H1 (cell line): ENCODE results near the gene UPF2. TPM values are rescaled to one million over a fixed set of nuclear protein-coding genes. Genes with fewer than 3 reads are reported as not detected.

Source experiments
- CTCF ChIA-PET: fragments of 300-600 bp; sonication (Branson Sonifier 250); formaldehyde crosslinking; loops from one replicate; lab custom pipeline; 2021; ENCODE audit not compliant: partially characterized antibody; lab: Charles Lee
- POLR2A ChIA-PET: fragments of 300-600 bp; sonication (Branson Sonifier 250); formaldehyde crosslinking; loops from one replicate; lab custom pipeline; 2021; ENCODE audit warnings: inconsistent platforms; ENCODE audit not compliant: partially characterized antibody; lab: Charles Lee
- DNase-seq, 2 experiments: peaks; one replicate each; pipeline versions ENCODE4 v3.0.0 to v3.0.0-alpha.2; 2010 to 2022; ENCODE audit warnings: low spot score in 2 of 2, low read depth in 1 of 2, mixed read lengths in 1 of 2
- FAIRE-seq: peaks from 2 replicates; lab custom pipeline; 2011; peaks lifted over from hg19 to GRCh38; lab: Jason Lieb, UNC
- H2AFZ ChIP-seq: 2 replicates; pipeline ENCODE4 v1.8.1; 2012; ENCODE audit warnings: low read length, inconsistent platforms
- H2AK5ac ChIP-seq: 2 replicates; pipeline ENCODE4 v1.6.1; 2013; ENCODE audit warnings: low read depth, low read length
- H2BK120ac ChIP-seq: replicated peaks from 2 replicates; pipeline ENCODE3; 2013; ENCODE audit warnings: low read depth, low read length, inconsistent platforms
- H2BK12ac ChIP-seq: 2 replicates; pipeline ENCODE4 v1.6.1; 2013; ENCODE audit warnings: low read depth, low read length
- H2BK15ac ChIP-seq: 2 replicates; pipeline ENCODE4 v1.6.1; 2013; ENCODE audit warnings: low read length
- H2BK20ac ChIP-seq: 2 replicates; pipeline ENCODE4 v1.6.1; 2013; ENCODE audit warnings: low read length
- H2BK5ac ChIP-seq: 2 replicates; pipeline ENCODE4 v1.6.1; 2013; ENCODE audit warnings: low read depth, low read length
- H3K14ac ChIP-seq: 2 replicates; pipeline ENCODE4 v1.6.1; 2013; ENCODE audit warnings: inconsistent platforms; ENCODE audit not compliant: insufficient read length
- H3K18ac ChIP-seq: 2 replicates; pipeline ENCODE4 v1.6.1; 2013; ENCODE audit warnings: low read length; ENCODE audit errors: extremely low read depth
- H3K23ac ChIP-seq: 2 replicates; pipeline ENCODE4 v1.6.1; 2013; ENCODE audit warnings: inconsistent platforms; ENCODE audit not compliant: insufficient read length
- H3K23me2 ChIP-seq: 2 replicates; pipeline ENCODE4 v1.6.1; 2013; ENCODE audit warnings: low read depth, low read length
- H3K27ac ChIP-seq: 2 replicates; pipeline ENCODE4 v1.6.1; 2011; ENCODE audit warnings: low read depth, low read length, inconsistent platforms
- H3K27me3 ChIP-seq, 4 experiments: replicated peaks in 1 of 4; 1 replicate in 1 of 4; 2 replicates in 3 of 4; pipeline versions ENCODE4 v1.6.1 to v1.8.1; 2011 to 2013; ENCODE audit warnings: low read length in 3 of 4, mild to moderate bottlenecking in 3 of 4, inconsistent platforms in 2 of 4, mixed read lengths in 2 of 4, moderate library complexity in 1 of 4; ENCODE audit not compliant: control insufficient read depth in 3 of 4, insufficient read depth in 3 of 4; ENCODE audit errors: extremely low read depth in 1 of 4
- H3K36me3 ChIP-seq, 4 experiments: 2 replicates each; pipeline versions ENCODE4 v1.6.1 to v1.8.1; 2011 to 2013; ENCODE audit warnings: mild to moderate bottlenecking in 4 of 4, low read length in 3 of 4, moderate library complexity in 2 of 4, control low read depth in 1 of 4, inconsistent platforms in 1 of 4; ENCODE audit not compliant: insufficient read depth in 4 of 4, control insufficient read depth in 2 of 4
- H3K4ac ChIP-seq: replicated peaks from 2 replicates; pipeline ENCODE3; 2013; ENCODE audit warnings: low read length, low read depth, mixed read lengths, inconsistent platforms; ENCODE audit not compliant: insufficient read length
- H3K4me1 ChIP-seq, 4 experiments: replicated peaks in 1 of 4; 1 replicate in 1 of 4; 2 replicates in 3 of 4; pipeline versions ENCODE4 v1.6.1 to v1.8.1; 2011 to 2013; ENCODE audit warnings: low read length in 3 of 4, inconsistent platforms in 2 of 4, mixed read lengths in 1 of 4; ENCODE audit not compliant: insufficient read depth in 4 of 4, control insufficient read depth in 3 of 4
- H3K4me2 ChIP-seq, 2 experiments: 2 replicates each; pipeline versions ENCODE4 v1.6.1 to v1.8.1; 2011 to 2013; ENCODE audit warnings: low read depth in 2 of 2, low read length in 2 of 2, control low read depth in 1 of 2, inconsistent platforms in 1 of 2, mild to moderate bottlenecking in 1 of 2; ENCODE audit not compliant: insufficient read depth in 1 of 2
- H3K4me3 ChIP-seq, 4 experiments: fragments of 200-600, 300-600 bp in 1 of 4; sonication (generic), shearing (Covaris generic), sonication (Bioruptor Twin) in 1 of 4; 2 replicates each; pipeline versions ENCODE4 v1.5.1 to v1.8.1; 2011 to 2016; ENCODE audit warnings: low read length in 4 of 4, low read depth in 3 of 4, control low read depth in 2 of 4, inconsistent platforms in 2 of 4, mild to moderate bottlenecking in 2 of 4, mixed read lengths in 1 of 4, moderate library complexity in 1 of 4; ENCODE audit not compliant: insufficient read depth in 2 of 4; ENCODE audit errors: extremely low read depth in 1 of 4
- H3K56ac ChIP-seq: replicated peaks from 2 replicates; pipeline ENCODE3; 2013; ENCODE audit warnings: low read depth, mild to moderate bottlenecking, mixed read lengths, low read length, inconsistent platforms; ENCODE audit not compliant: insufficient read length
- H3K79me1 ChIP-seq: 2 replicates; pipeline ENCODE4 v1.6.1; 2013; ENCODE audit warnings: low read depth, low read length, control low read depth
- H3K79me2 ChIP-seq, 2 experiments: 2 replicates each; pipeline versions ENCODE4 v1.6.1 to v1.8.1; 2012 to 2013; ENCODE audit warnings: low read length in 2 of 2, mild to moderate bottlenecking in 2 of 2, inconsistent platforms in 1 of 2; ENCODE audit not compliant: insufficient read depth in 2 of 2, control insufficient read depth in 1 of 2
- H3K9ac ChIP-seq, 4 experiments: replicated peaks in 1 of 4; 1 replicate in 1 of 4; 2 replicates in 3 of 4; pipeline versions ENCODE4 v1.6.1 to v1.8.1; 2011 to 2013; ENCODE audit warnings: low read depth in 3 of 4, low read length in 3 of 4, control low read depth in 2 of 4, mild to moderate bottlenecking in 2 of 4, moderate library complexity in 2 of 4, inconsistent platforms in 1 of 4; ENCODE audit errors: extremely low read depth in 1 of 4
- H3K9me3 ChIP-seq, 2 experiments: 2 replicates each; pipeline versions ENCODE4 v1.6.1 to v1.8.1; 2012 to 2013; ENCODE audit warnings: mild to moderate bottlenecking in 2 of 2, moderate library complexity in 2 of 2, control low read depth in 1 of 2, inconsistent platforms in 1 of 2, low read depth in 1 of 2, low read length in 1 of 2, mixed read lengths in 1 of 2; ENCODE audit not compliant: insufficient read depth in 2 of 2
- H4K20me1 ChIP-seq, 2 experiments: replicated peaks in 1 of 2; 2 replicates each; pipeline versions ENCODE3 to v1.8.1; 2011 to 2013; ENCODE audit warnings: inconsistent platforms in 2 of 2, low read length in 2 of 2, mild to moderate bottlenecking in 1 of 2; ENCODE audit not compliant: insufficient read depth in 2 of 2, control insufficient read depth in 1 of 2
- H4K5ac ChIP-seq: 2 replicates; pipeline ENCODE4 v1.6.1; 2013; ENCODE audit warnings: low read length, low read depth, mixed read lengths, inconsistent platforms; ENCODE audit not compliant: insufficient read length
- H4K8ac ChIP-seq: 2 replicates; pipeline ENCODE4 v1.8.0; 2013; ENCODE audit warnings: mild to moderate bottlenecking, moderate library complexity, low read length, inconsistent platforms; ENCODE audit not compliant: insufficient read depth; ENCODE audit errors: extremely low read depth
- H4K91ac ChIP-seq: replicated peaks from 2 replicates; pipeline ENCODE3; 2013; ENCODE audit warnings: low read length, mixed read lengths, inconsistent platforms; ENCODE audit not compliant: insufficient read length
- BACH1 ChIP-seq: IDR thresholded peaks from 2 replicates; pipeline ENCODE4 v1.6.1; 2012; ENCODE audit warnings: low read length, improper control_type of control experiment
- FOSL1 ChIP-seq: IDR thresholded peaks from 2 replicates; pipeline ENCODE4 v1.6.1; 2011; ENCODE audit warnings: mild to moderate bottlenecking, low read depth, low read length, moderate library complexity; ENCODE audit not compliant: insufficient read depth
- GTF2F1 ChIP-seq: IDR thresholded peaks from 2 replicates; pipeline ENCODE4 v1.6.1; 2012; ENCODE audit warnings: low read depth, low read length, improper control_type of control experiment, borderline replicate concordance
- POLR2A ChIP-seq, 2 experiments: IDR thresholded peaks; 1 replicate in 1 of 2; 2 replicates in 1 of 2; pipeline ENCODE4 v1.6.1; 2011; ENCODE audit warnings: low read depth in 2 of 2, low read length in 2 of 2, mild to moderate bottlenecking in 2 of 2; ENCODE audit errors: control extremely low read depth in 1 of 2
- RNF2 ChIP-seq: fragments of 200-900, 300-1000 bp; sonication (generic); IDR thresholded peaks from 2 replicates; pipeline ENCODE4 v1.7.1; 2016; ENCODE audit warnings: borderline replicate concordance, low read depth, mild to moderate bottlenecking, antibody characterized with exemption, low read length; ENCODE audit not compliant: poor library complexity, severe bottlenecking; ENCODE audit errors: missing control alignments
- TAF1 ChIP-seq: IDR thresholded peaks from 2 replicates; pipeline ENCODE4 v1.6.1; 2011; ENCODE audit warnings: mild to moderate bottlenecking, low read depth, low read length
- WGBS, 2 experiments: shearing (Covaris generic) in 1 of 2; methylation state at CpG; one replicate each; pipeline versions ENCODE4 v1.1.6 to v1.1.7; 2013 to 2015; ENCODE audit warnings: low lambda C conversion rate in 2 of 2, mixed read lengths in 2 of 2, inconsistent platforms in 1 of 2, low coverage in 1 of 2, missing lambda C conversion rate in 1 of 2; ENCODE audit not compliant: insufficient replicate concordance in 2 of 2, insufficient coverage in 1 of 2, insufficient read length in 1 of 2; ENCODE audit errors: extremely low coverage in 1 of 2, missing lambda C conversion rate in 1 of 2; 5-methylcytosine and 5-hydroxymethylcytosine counted together
- polyA plus RNA-seq, 7 experiments: library from polyadenylated mRNA; depleted of rRNA in 3 of 7; stranded (reverse) in 5 of 7; unstranded in 2 of 7; fragments of >200 nt in 5 of 7; fragments of 200-250 nt in 2 of 7; gene quantifications; 1 replicate in 5 of 7; 2 replicates in 1 of 7; 4 replicates in 1 of 7; pipeline versions ENCODE4 v1.2.1 to v1.2.3, GENCODE V29; 2011 to 2013; ENCODE audit warnings: missing spikeins in 2 of 7, mixed read lengths in 2 of 7
- total RNA-seq: library from RNA; stranded (reverse); fragmentation: NEBNext Ultra II Directional; extraction: Animal tissue kit (Norgen Biotek cat#: 25700); gene quantifications from 2 replicates; pipeline ENCODE4 v1.2.1, GENCODE V29; 2021
- TF ChIP-seq, protein P1 (sequence below): IDR thresholded peaks from 2 replicates; pipeline ENCODE4 v1.6.1; 2011; ENCODE audit warnings: low read depth, mild to moderate bottlenecking, low read length; ENCODE audit not compliant: insufficient read depth
- TF ChIP-seq, protein P2 (sequence below): IDR thresholded peaks from 2 replicates; pipeline ENCODE4 v1.6.1; 2011; ENCODE audit warnings: low read length, improper control_type of control experiment

Gene UPF2
- total and polyA plus RNA-seq, 2 of the 8 experiments (the other 6 are each of a cell fraction or from before 2014, with no cell fraction given), result 6.2 to 32.8 TPM

GRCh38 chr10:11874568-11875493, 167.8 kb downstream of the UPF2 start:
- Histone ChIP-seq H3K36me3 (no peaks in the 10 kb centered on the region; a peak in 1 of 8 replicates), H2BK120ac (peak overlapping the region; percentile 31), H3K79me2 (no peaks in the 10 kb centered on the region), H2AFZ (peak overlapping the region; percentile 91; the same call in 1 of the 2 replicates), H3K79me1 (no peaks in the 10 kb centered on the region), H3K9ac (peak overlapping the region in 2 of 4 experiments; percentile 4 to 45; a peak in 3 of 7 replicates), H3K18ac (peak overlapping the region; percentile 20; the same call in 1 of the 2 replicates), H3K56ac (peak overlapping the region; percentile 20), H3K4me1 (peaks cover 6 to 16% (median 14%) of the 10 kb centered on the region in 4 experiments), H2BK20ac (peak overlapping the region; percentile 3), H3K4me2 (peak overlapping the region; percentile 55 to 57), H3K27me3 (no peaks in the 10 kb centered on the region), H4K91ac (peak overlapping the region; percentile 88), H3K9me3 (no peaks in the 10 kb centered on the region), H4K20me1 (no peaks in the 10 kb centered on the region), H3K14ac (no peak overlapping the region), H3K4ac (peak overlapping the region; percentile 76), H4K8ac (peak overlapping the region; percentile 76), H3K23me2 (no peaks in the 10 kb centered on the region), H3K27ac (peak overlapping the region; percentile 69), H3K23ac (no peak overlapping the region), H2BK15ac (peak overlapping the region; percentile 47; the same call in 1 of the 2 replicates), H2AK5ac (no peak overlapping the region), H3K4me3 (peak overlapping the region in 2 of 4 experiments; percentile 1 to 36; a peak in 4 of 8 replicates), H4K5ac (peak overlapping the region; percentile 70), H2BK12ac (peak overlapping the region; percentile 70; the same call in 1 of the 2 replicates), H2BK5ac (peak overlapping the region; percentile 83; the same call in 1 of the 2 replicates)
- WGBS, 2 experiments, result 26% methylated on average over 19 of the region's 20 CpGs; no CpG with 5 or more reads in 1 of the 2 experiments
- CTCF ChIA-PET, result interaction anchor here (0.6 to 1.7 kb wide), 7 partner anchors 11 to 114 kb away, joined by 3 to 8 read pairs (median 3); no protein-coding TSS in a partner anchor
- POLR2A ChIA-PET, result interaction anchor here (0.8 to 0.9 kb wide), 2 partner anchors 17 to 29 kb away, joined by 3 read pairs; no protein-coding TSS in a partner anchor
- FAIRE-seq (peak; percentile 89), DNase-seq (peak in 1 of 2 experiments; percentile 82)
- TF ChIP-seq, protein P1, sequence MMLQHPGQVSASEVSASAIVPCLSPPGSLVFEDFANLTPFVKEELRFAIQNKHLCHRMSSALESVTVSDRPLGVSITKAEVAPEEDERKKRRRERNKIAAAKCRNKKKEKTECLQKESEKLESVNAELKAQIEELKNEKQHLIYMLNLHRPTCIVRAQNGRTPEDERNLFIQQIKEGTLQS, result peak; percentile 49; the same call in 1 of the 2 replicates
- TF ChIP-seq, protein P2, sequence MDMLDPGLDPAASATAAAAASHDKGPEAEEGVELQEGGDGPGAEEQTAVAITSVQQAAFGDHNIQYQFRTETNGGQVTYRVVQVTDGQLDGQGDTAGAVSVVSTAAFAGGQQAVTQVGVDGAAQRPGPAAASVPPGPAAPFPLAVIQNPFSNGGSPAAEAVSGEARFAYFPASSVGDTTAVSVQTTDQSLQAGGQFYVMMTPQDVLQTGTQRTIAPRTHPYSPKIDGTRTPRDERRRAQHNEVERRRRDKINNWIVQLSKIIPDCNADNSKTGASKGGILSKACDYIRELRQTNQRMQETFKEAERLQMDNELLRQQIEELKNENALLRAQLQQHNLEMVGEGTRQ, result peak; percentile 79
- TF ChIP-seq FOSL1 (no peak), RNF2 (no peak), BACH1 (no peak), POLR2A (IDR thresholded peaks at IDR 0.05; ENCODE audit: control extremely low read depth in 1 of 2, low read depth in 2 of 2, low read length in 2 of 2) (peak in 1 of 2 experiments; percentile 42; a peak in 2 of 3 replicates), GTF2F1 (no peak), TAF1 (0 out of 2 replicates have a peak, but pooled peaks have one; percentile 26)
